Esophagus squamous epithelium (tissue), 4 donors: ENCODE data around the gene PEX14.

Experiments
- POLR2A ChIP-seq, 4 donors: fragments of 450-650 bp; IDR thresholded peaks; one replicate each; pipeline ENCODE4 v1.6.1; 2017; ENCODE audit warnings: antibody characterized with exemption in 4 of 4, mild to moderate bottlenecking in 4 of 4, moderate library complexity in 3 of 4
- TF ChIP-seq, protein P1 (sequence below), 6 experiments: fragments of 450-650 bp in 4 of 6; fragments of 200-600 bp in 2 of 6; sonication (generic) in 2 of 6; IDR thresholded peaks; one replicate each; pipeline ENCODE4 v1.5.1; 2016 to 2019; ENCODE audit warnings: antibody characterized with exemption in 6 of 6, mild to moderate bottlenecking in 4 of 6, moderate library complexity in 4 of 6

- TF ChIP-seq, protein P1, sequence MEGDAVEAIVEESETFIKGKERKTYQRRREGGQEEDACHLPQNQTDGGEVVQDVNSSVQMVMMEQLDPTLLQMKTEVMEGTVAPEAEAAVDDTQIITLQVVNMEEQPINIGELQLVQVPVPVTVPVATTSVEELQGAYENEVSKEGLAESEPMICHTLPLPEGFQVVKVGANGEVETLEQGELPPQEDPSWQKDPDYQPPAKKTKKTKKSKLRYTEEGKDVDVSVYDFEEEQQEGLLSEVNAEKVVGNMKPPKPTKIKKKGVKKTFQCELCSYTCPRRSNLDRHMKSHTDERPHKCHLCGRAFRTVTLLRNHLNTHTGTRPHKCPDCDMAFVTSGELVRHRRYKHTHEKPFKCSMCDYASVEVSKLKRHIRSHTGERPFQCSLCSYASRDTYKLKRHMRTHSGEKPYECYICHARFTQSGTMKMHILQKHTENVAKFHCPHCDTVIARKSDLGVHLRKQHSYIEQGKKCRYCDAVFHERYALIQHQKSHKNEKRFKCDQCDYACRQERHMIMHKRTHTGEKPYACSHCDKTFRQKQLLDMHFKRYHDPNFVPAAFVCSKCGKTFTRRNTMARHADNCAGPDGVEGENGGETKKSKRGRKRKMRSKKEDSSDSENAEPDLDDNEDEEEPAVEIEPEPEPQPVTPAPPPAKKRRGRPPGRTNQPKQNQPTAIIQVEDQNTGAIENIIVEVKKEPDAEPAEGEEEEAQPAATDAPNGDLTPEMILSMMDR (IDR thresholded peaks at IDR 0.05), result no peak
- no peak for TF ChIP-seq POLR2A (IDR thresholded peaks at IDR 0.05)
Observed at GRCh38 chr1:10529091-10529490, 54.3 kb downstream of the PEX14 start.
